Measurements from ENCODE around the gene P4HA2.

GRCh38 chr5:132265336-132266030, 37.8 kb upstream of the P4HA2 start:
- TF ChIP-seq CTCF (IDR thresholded peaks at IDR 0.05) (no peak), POLR2A (IDR thresholded peaks at IDR 0.05) (no peak), POLR2AphosphoS5 (IDR thresholded peaks at IDR 0.05) (peak; percentile 79 to 87 (median 85)), EP300 (IDR thresholded peaks at IDR 0.05; ENCODE audit: low read depth) (peak; percentile 53)
